GM18519 (cell line): ENCODE measurements around the gene KRT80.

Experiments used
- ATAC-seq: cut with Tn5 transposase; IDR thresholded peaks from one replicate; pipeline ENCODE4 v1.9.1; 2021; ENCODE audit warnings: mild to moderate bottlenecking, moderate library complexity; ENCODE audit not compliant: unreplicated experiment, low FRiP score

KRT80 gene

DNA sequence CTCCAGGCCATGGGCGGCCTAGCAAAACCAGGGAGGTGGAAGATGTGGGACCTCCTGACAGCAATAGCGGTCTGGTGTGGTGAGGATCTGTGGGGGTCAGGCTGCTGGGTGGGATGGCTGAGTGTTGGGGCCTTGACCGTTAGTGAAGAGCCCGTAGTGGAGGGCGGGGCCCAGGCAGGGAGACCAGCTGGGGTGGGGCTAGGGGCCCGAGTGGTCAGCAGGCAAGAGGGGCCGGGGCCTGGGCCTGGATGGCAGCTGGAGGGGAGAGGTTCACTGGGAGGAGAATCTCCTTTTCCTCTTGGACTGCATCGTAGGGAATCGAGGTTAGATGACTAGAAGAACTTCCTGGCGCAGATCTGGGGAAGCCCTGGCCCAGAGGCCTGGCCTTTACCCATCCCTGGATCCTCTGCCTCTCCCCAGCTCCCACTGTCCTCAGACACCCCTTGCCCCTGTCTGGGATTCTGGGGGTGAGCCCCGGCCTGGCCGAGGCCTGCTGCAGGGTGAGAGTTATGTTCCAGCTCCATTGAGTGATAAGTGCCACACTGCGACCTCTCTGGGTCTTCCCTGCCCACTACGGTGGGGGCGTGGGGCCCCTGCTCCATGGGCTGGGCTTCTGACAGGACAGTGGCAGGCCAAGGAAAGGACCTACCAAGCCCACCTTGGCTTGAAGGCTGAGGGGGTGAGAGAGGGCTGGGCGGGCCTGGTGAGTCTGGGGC, 47.1 kb downstream of the KRT80 start:
- ATAC-seq: no peak

- ATAC-seq: no peak
Measured at GRCh38 chr12:52142431-52142830, 49.4 kb downstream of the KRT80 start.

DNA sequence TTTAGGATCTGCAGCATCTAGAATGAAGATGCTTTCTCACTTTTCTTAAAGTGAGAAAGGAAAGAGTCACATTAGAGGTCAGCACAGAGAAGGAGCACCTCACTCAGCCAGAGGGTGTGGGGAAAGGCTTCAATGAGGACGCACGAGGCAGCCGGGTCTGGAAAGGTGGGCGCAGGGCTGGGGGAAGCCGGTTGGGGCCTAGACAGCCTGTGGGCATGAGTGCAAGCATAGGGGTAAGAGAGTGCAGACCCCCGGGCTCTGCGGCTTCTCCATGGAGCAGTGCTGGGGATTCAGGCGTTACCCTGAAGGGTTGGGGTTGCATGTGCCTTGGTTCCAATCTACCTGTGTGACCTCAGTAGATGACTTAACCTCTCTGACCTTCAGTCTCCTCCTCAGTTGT, 49.9 kb downstream of the KRT80 start:
- no peak for ATAC-seq

DNA sequence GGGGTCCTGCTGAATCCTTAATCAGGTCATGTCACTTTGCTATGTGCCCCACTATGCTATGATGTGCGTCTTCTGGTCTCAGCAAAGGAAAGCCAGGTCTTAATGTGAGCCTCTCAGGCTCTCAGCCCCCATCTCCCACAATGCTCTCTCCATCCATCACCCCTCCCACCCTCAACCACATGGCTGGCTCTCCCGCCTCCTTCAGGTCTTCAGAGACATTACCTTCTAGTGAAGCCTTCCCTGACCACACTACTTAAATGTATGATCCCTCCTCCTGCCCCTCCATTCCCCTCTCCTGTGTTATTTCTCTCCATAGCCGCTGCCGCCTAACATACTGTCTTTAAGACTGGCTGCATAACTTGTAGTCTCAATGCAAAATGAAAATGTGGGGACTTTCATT, 50.5 kb downstream of the KRT80 start:
- ATAC-seq: no peak

GRCh38 chr12:52139579-52140062, 52.2 kb downstream of the KRT80 start:
- no peak for ATAC-seq

DNA sequence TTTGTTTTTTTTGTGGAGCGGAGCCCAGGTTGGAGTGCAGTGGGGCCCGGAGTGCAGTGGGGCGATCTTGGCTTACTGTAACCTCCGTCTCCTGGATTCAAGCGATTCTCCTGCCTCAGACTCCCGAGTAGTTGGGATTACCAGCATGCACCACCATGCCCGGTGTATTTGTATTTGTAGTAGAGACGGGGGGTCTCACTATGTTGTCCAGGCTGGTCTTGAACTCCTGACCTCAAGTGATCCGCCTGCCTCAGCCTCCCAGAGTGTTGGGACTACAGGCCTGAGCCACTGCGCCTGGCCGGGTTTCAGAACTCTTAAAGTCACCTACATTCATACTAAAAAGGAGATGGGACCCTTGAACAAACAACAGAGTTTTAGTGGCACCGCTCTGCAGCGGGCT, 52.7 kb downstream of the KRT80 start:
- ATAC-seq: no peak

GRCh38 chr12:52137746-52138145, 54.1 kb downstream of the KRT80 start:
- no peak for ATAC-seq

DNA sequence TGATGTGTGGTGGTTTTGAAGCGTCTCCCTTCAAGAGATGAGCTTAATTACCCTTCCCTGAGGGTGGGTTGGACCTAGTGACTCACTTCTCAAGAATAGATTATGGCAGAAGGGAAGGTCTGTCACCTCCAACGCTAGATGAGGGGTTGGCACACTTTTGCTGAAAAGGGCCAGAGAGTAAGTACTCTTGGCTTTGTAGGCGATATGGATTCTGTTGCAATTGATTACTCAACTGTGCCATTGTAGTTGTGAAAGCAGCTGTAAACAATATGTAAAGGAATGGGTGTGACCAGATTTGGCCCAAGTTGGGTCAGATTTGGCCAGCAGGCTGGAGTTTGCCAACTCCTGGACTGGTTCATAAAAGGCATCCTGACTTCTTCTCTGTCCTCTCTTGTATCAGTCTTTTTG, 59.1 kb downstream of the KRT80 start:
- no peak for ATAC-seq

DNA sequence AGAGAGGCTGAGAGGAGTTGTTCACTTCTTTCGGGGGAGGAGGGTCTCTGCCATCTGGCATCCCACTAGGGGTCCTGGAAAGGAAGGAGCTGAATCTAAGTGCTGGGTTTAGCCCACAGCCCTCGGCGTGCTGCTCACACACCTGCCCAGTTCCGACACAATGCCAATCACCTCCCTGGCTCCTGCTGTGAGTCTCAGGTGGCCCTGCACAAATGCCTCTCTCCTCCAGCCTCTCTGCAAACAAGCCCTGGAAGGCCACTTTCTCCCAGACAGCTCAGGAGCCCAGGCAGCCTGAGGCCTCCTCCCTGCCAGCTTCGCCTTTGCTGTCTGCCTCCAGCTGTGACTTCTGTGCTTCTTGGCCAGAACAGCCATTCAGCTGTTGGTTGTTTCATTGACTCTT, 61.1 kb downstream of the KRT80 start:
- no peak for ATAC-seq

GRCh38 chr12:52127683-52128450, 63.9 kb downstream of the KRT80 start:
- ATAC-seq: no peak

GRCh38 chr12:52126605-52127578, 64.9 kb downstream of the KRT80 start:
- ATAC-seq: no peak

DNA sequence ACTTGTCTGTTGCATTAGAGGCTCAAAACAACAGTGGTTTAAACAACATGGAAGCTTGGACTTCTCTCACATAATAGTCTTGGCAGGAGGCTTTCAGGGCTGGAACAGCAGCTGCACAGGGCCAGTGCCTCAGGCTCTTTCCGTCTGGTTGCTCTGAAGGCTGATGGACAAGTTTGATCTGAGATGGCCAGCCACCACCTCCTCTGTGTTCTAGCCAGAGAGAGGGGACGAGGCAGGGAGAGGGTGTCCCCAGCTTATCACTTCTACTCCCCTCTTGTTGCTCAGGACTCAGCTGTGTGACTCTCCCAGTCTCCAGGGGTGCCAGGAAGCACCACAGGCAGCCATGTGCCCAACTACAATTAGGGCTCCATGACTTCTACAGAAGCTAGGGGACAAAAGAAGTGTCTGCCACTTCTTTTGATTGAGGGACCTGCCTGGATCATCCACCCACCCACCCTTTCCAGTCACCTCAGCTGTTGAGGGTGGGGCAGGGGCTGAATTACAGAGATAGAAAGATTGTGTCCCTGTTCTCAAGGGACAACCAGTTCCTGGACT, 65.7 kb downstream of the KRT80 start:
- ATAC-seq: no peak

- no peak for ATAC-seq
Measured at GRCh38 chr12:52125476-52125900, 66.3 kb downstream of the KRT80 start.

- no peak for ATAC-seq
Measured at GRCh38 chr12:52123487-52124186, 68.2 kb downstream of the KRT80 start.

DNA sequence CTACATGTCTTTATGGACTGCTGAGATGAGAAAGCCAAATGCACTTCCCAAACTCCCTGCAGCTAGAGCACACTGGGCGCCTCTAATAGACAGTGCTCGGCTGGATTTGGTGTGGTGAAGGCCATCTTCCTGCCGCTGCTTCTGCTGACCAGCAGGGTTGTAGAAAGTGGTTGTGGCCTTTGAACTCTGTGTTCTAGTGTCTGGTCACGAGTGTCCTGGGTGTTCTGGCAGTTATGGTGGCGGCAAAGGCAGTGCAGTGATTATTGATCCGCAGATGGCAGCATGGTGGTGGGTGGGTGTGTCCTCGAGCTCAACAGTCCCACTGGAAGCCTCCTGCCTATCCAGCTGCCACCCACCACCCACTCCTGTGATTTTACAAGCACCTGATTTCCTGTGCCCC, 68.9 kb downstream of the KRT80 start:
- ATAC-seq: no peak

- ATAC-seq: no peak
Measured at GRCh38 chr12:52122540-52122871, 69.3 kb downstream of the KRT80 start.

GRCh38 chr12:52121824-52122539, 69.8 kb downstream of the KRT80 start:
- ATAC-seq: no peak

GRCh38 chr12:52120951-52121823, 70.6 kb downstream of the KRT80 start:
- ATAC-seq: no peak
